Measurements from ENCODE around the gene FRMD4A. TPM values are rescaled to one million over a fixed set of nuclear protein-coding genes. Genes with fewer than 3 reads are reported as not detected.

The FRMD4A gene
- total and polyA plus RNA-seq, 2 of the 4 experiments (the other 2 are of a cell fraction), result 30.3 to 68.8 TPM

GRCh38 chr10:13740461-13740860 lies 590.3 kb downstream of the FRMD4A start:
- Histone ChIP-seq H3K9me1 (ENCODE audit: insufficient read depth, low read length) (peaks cover 6% of the 10 kb centered on the region), H3K4me1 (ENCODE audit: control insufficient read depth, insufficient read depth, low read length) (no peaks in the 10 kb centered on the region), H2AK5ac (ENCODE audit: low read depth, low read length) (no peak overlapping the region), H3K4me3 (ENCODE audit: insufficient read depth, low read depth, low read length) (no peak overlapping the region), H3K4ac (ENCODE audit: low read depth, low read length) (no peak overlapping the region), H3K4me2 (ENCODE audit: low read depth, low read length) (no peak overlapping the region), H2AFZ (replicated peaks; ENCODE audit: low read length, poor library complexity) (no peak overlapping the region), H2BK20ac (ENCODE audit: low read depth, low read length) (no peak overlapping the region), H3K36me3 (ENCODE audit: control insufficient read depth, insufficient read depth, low read length) (peaks cover 6% of the 10 kb centered on the region), H3K27me3 (ENCODE audit: control insufficient read depth, insufficient read depth, low read length) (no peaks in the 10 kb centered on the region), H3K9ac (ENCODE audit: low read depth, low read length) (no peak overlapping the region), H4K91ac (ENCODE audit: insufficient read depth, low read depth, low read length) (no peak overlapping the region), H4K5ac (ENCODE audit: low read depth, low read length) (no peak overlapping the region), H4K8ac (ENCODE audit: low read depth in 2 of 2, low read length in 2 of 2) (no peak overlapping the region), H3K9me3 (ENCODE audit: control insufficient read depth, insufficient read depth, low read length) (no peaks in the 10 kb centered on the region), H2BK15ac (ENCODE audit: low read depth, low read length) (no peak overlapping the region), H2AK9ac (replicated peaks; ENCODE audit: low read depth, low read length, poor library complexity) (no peak overlapping the region), H3K56ac (ENCODE audit: extremely low read depth, insufficient read depth, low read length) (no peak overlapping the region), H2BK120ac (ENCODE audit: low read depth, low read length) (no peak overlapping the region), H3K27ac (ENCODE audit: insufficient read depth, low read length) (no peak overlapping the region), H3K79me1 (ENCODE audit: low read depth in 1 of 2, low read length in 2 of 2) (peaks cover 0 to 3% of the 10 kb centered on the region in 2 experiments; a peak in 2 of 4 replicates), H4K20me1 (ENCODE audit: insufficient read depth, low read length) (no peaks in the 10 kb centered on the region), H3K14ac (replicated peaks; ENCODE audit: low read depth, low read length) (no peak overlapping the region), H2BK5ac (ENCODE audit: low read depth, low read length, poor library complexity, severe bottlenecking) (no peak overlapping the region), H3K18ac (ENCODE audit: low read depth, low read length) (no peak overlapping the region), H3K23ac (ENCODE audit: low read depth, low read length) (no peak overlapping the region)
- DNase-seq (no peak), ATAC-seq (ENCODE audit: low read depth) (no peak)
- TF ChIP-seq CEBPB (IDR thresholded peaks at IDR 0.05; ENCODE audit: low read depth, low read length) (no peak), ELK1 (IDR thresholded peaks at IDR 0.05; ENCODE audit: borderline replicate concordance, low read depth, low read length) (no peak), MXI1 (IDR thresholded peaks at IDR 0.05; ENCODE audit: borderline replicate concordance, low read depth, low read length) (no peak), RFX5 (IDR thresholded peaks at IDR 0.05; ENCODE audit: low read depth, low read length) (no peak)
- no CpG with 5 or more reads among the region's 4 CpGs for WGBS, 2 experiments (ENCODE audit: extremely low coverage in 2 of 2, insufficient read length in 1 of 2)
- intact Hi-C loops (cut with micrococcal nuclease), result no loop called here
- no TSS peak for BruUV-seq (replicated peaks)
- ChIA-PET CTCF (no interaction called here), POLR2A (ENCODE audit: unreplicated experiment) (interaction anchor here (0.7 to 0.8 kb wide), 2 partner anchors 28 to 192 kb away, joined by 6 to 10 read pairs; no protein-coding TSS in a partner anchor)
- dilution Hi-C loops (cut with HindIII; ENCODE audit: low sequenced_read_pairs, unreplicated experiment), result no loop called here
- in situ Hi-C loops (cut with MboI; ENCODE audit: low sequenced_read_pairs), result no loop called here

Data from IMR-90 (cell line).